GM19463 (cell line): Measurements from ENCODE around the gene TRPV4.
"Not testable (repeated sequence)": the region's sequence is repeated elsewhere in the genome, so short reads cannot be mapped to it uniquely, and the experiment has no call there.

Experiments used
- ATAC-seq: cut with Tn5 transposase; IDR thresholded peaks from one replicate; pipeline ENCODE4 v1.9.1; 2021; ENCODE audit warnings: mild to moderate bottlenecking, moderate library complexity; ENCODE audit not compliant: unreplicated experiment

Gene TRPV4

GRCh38 chr12:109833307-109834189 lies at the start of gene TRPV4:
Gene TRPV4 (minus strand): TSS chr12:109833398. CDS start chr12:109814796, 18,602 bp downstream.
- no peak for ATAC-seq

GRCh38 chr12:109881752-109882151 lies 48.6 kb upstream of the TRPV4 start:
- no peak for ATAC-seq

GRCh38 chr12:109880938-109881337 lies 47.7 kb upstream of the TRPV4 start:
- no peak for ATAC-seq

- peak; percentile 92 for ATAC-seq
Measured at GRCh38 chr12:109880043-109880931, 47.1 kb upstream of the TRPV4 start, which contains the start of gene GLTP. Gene GLTP (minus strand): TSS chr12:109880541. CDS start chr12:109880374, 167 bp downstream.

- no peak for ATAC-seq
Measured at GRCh38 chr12:109879351-109880042, 46.3 kb upstream of the TRPV4 start.

GRCh38 chr12:109878749-109879148 lies 45.6 kb upstream of the TRPV4 start:
- ATAC-seq = no peak

- no peak for ATAC-seq
Measured at GRCh38 chr12:109878247-109878625, 45.0 kb upstream of the TRPV4 start.

GRCh38 chr12:109877504-109878246 lies 44.5 kb upstream of the TRPV4 start:
- ATAC-seq = no peak

- ATAC-seq = no peak
Measured at GRCh38 chr12:109876406-109876805, 43.2 kb upstream of the TRPV4 start.

GRCh38 chr12:109875572-109876131 lies 42.5 kb upstream of the TRPV4 start:
- ATAC-seq = no peak

GRCh38 chr12:109873653-109874052 lies 40.5 kb upstream of the TRPV4 start:
- no peak for ATAC-seq

GRCh38 chr12:109871668-109872314 lies 38.6 kb upstream of the TRPV4 start:
- no peak for ATAC-seq

GRCh38 chr12:109870648-109871047 lies 37.5 kb upstream of the TRPV4 start:
- no peak for ATAC-seq

GRCh38 chr12:109868182-109869051 lies 35.2 kb upstream of the TRPV4 start:
- ATAC-seq = no peak

GRCh38 chr12:109864916-109865315 lies 31.7 kb upstream of the TRPV4 start:
- no peak for ATAC-seq

GRCh38 chr12:109863847-109864712 lies 30.9 kb upstream of the TRPV4 start:
- ATAC-seq = no peak

GRCh38 chr12:109862491-109862890 lies 29.3 kb upstream of the TRPV4 start:
- ATAC-seq = not testable (repeated sequence)
